ENCODE results near the gene MYOM1.

MYOM1 gene

GRCh38 chr18:3093624-3094337 lies 126.0 kb downstream of the MYOM1 start:
- H3K27me3 ChIP-seq (replicated peaks; ENCODE audit: insufficient read depth, low read length): no peaks in the 10 kb centered on the region
- H3K79me2 ChIP-seq (ENCODE audit: low read length): no peaks in the 10 kb centered on the region
- no peaks in the 10 kb centered on the region for H3F3A ChIP-seq (ENCODE audit: insufficient read depth, low read length)
- H3K36me3 ChIP-seq (replicated peaks; ENCODE audit: insufficient read depth, low read length): no peaks in the 10 kb centered on the region
- H3K4me1 ChIP-seq (ENCODE audit: low read length): no peaks in the 10 kb centered on the region
- no peaks in the 10 kb centered on the region for H3K9me3 ChIP-seq (replicated peaks; ENCODE audit: insufficient read depth, low read length)
- no peak overlapping the region for H3K27ac ChIP-seq (ENCODE audit: low read length)
- TF ChIP-seq CTCF (IDR thresholded peaks at IDR 0.05; ENCODE audit: low read length) (no peak), EZH2 (optimal IDR thresholded peaks at IDR 0.05; ENCODE audit: low read depth, low read length) (no peak), EZH2phosphoT487 (IDR thresholded peaks at IDR 0.05; ENCODE audit: low read length) (no peak)
- H3K4me3 ChIP-seq (ENCODE audit: low read length): no peak overlapping the region
- H4K20me1 ChIP-seq (ENCODE audit: insufficient read depth, low read length): no peaks in the 10 kb centered on the region
- H3K9ac ChIP-seq (ENCODE audit: low read length): no peak overlapping the region
- H3K4me2 ChIP-seq (ENCODE audit: low read depth, low read length): no peak overlapping the region
- H3K9me2 ChIP-seq (replicated peaks; ENCODE audit: insufficient read depth, low read length): no peaks in the 10 kb centered on the region
- DNase-seq: no peak
- H2AFZ ChIP-seq (ENCODE audit: low read length): no peak overlapping the region

GRCh38 chr18:3092727-3093126 lies 127.0 kb downstream of the MYOM1 start:
- H3K9ac ChIP-seq (ENCODE audit: low read length): no peak overlapping the region
- H3K27ac ChIP-seq (ENCODE audit: low read length): no peak overlapping the region
- H2AFZ ChIP-seq (ENCODE audit: low read length): no peak overlapping the region
- DNase-seq: no peak
- no peaks in the 10 kb centered on the region for H3K27me3 ChIP-seq (replicated peaks; ENCODE audit: insufficient read depth, low read length)
- no peak overlapping the region for H3K4me3 ChIP-seq (ENCODE audit: low read length)
- TF ChIP-seq EZH2phosphoT487 (IDR thresholded peaks at IDR 0.05; ENCODE audit: low read length): no peak
- no peak for TF ChIP-seq EZH2 (optimal IDR thresholded peaks at IDR 0.05; ENCODE audit: low read depth, low read length)
- no peak for TF ChIP-seq CTCF (IDR thresholded peaks at IDR 0.05; ENCODE audit: low read length)
- H3F3A ChIP-seq (ENCODE audit: insufficient read depth, low read length): no peaks in the 10 kb centered on the region
- no peaks in the 10 kb centered on the region for H3K9me3 ChIP-seq (replicated peaks; ENCODE audit: insufficient read depth, low read length)
- H3K4me1 ChIP-seq (ENCODE audit: low read length): no peaks in the 10 kb centered on the region
- H3K36me3 ChIP-seq (replicated peaks; ENCODE audit: insufficient read depth, low read length): no peaks in the 10 kb centered on the region
- no peaks in the 10 kb centered on the region for H3K9me2 ChIP-seq (replicated peaks; ENCODE audit: insufficient read depth, low read length)
- H3K79me2 ChIP-seq (ENCODE audit: low read length): no peaks in the 10 kb centered on the region
- H3K4me2 ChIP-seq (ENCODE audit: low read depth, low read length): no peak overlapping the region
- H4K20me1 ChIP-seq (ENCODE audit: insufficient read depth, low read length): no peaks in the 10 kb centered on the region

DNA sequence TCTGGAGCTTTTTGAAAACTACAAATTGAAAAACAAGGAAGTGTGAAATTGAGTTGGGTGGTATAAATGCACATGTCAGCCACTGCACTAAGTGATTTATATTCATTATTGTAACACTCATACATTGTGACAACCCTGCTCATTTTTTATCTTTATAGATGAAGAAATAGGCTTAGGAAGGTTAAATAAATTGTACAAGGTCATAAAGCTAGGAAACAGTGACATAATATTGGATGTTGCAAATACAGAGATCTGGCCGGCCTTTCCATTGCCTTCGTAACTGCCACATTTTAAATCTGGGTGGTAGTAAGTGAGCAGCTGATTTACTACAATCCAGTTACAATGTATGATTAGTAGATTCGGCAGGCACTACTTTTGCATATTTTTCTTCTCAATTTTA lies 130.2 kb downstream of the MYOM1 start:
- no peaks in the 10 kb centered on the region for H3K27me3 ChIP-seq (replicated peaks; ENCODE audit: insufficient read depth, low read length)
- H3K4me3 ChIP-seq (ENCODE audit: low read length): no peak overlapping the region
- no peak overlapping the region for H2AFZ ChIP-seq (ENCODE audit: low read length)
- no peaks in the 10 kb centered on the region for H3K4me1 ChIP-seq (ENCODE audit: low read length)
- no peaks in the 10 kb centered on the region for H3K9me2 ChIP-seq (replicated peaks; ENCODE audit: insufficient read depth, low read length)
- H3K9me3 ChIP-seq (replicated peaks; ENCODE audit: insufficient read depth, low read length): no peaks in the 10 kb centered on the region
- DNase-seq: no peak
- H3K27ac ChIP-seq (ENCODE audit: low read length): no peak overlapping the region
- no peaks in the 10 kb centered on the region for H3K36me3 ChIP-seq (replicated peaks; ENCODE audit: insufficient read depth, low read length)
- H4K20me1 ChIP-seq (ENCODE audit: insufficient read depth, low read length): no peaks in the 10 kb centered on the region
- TF ChIP-seq EZH2 (optimal IDR thresholded peaks at IDR 0.05; ENCODE audit: low read depth, low read length): no peak
- no peak for TF ChIP-seq EZH2phosphoT487 (IDR thresholded peaks at IDR 0.05; ENCODE audit: low read length)
- H3K9ac ChIP-seq (ENCODE audit: low read length): no peak overlapping the region
- no peaks in the 10 kb centered on the region for H3K79me2 ChIP-seq (ENCODE audit: low read length)
- no peaks in the 10 kb centered on the region for H3F3A ChIP-seq (ENCODE audit: insufficient read depth, low read length)
- H3K4me2 ChIP-seq (ENCODE audit: low read depth, low read length): no peak overlapping the region

GRCh38 chr18:3088449-3088848 lies 131.3 kb downstream of the MYOM1 start:
- no peaks in the 10 kb centered on the region for H3K79me2 ChIP-seq (ENCODE audit: low read length)
- no peak overlapping the region for H2AFZ ChIP-seq (ENCODE audit: low read length)
- no peaks in the 10 kb centered on the region for H3K36me3 ChIP-seq (replicated peaks; ENCODE audit: insufficient read depth, low read length)
- no peaks in the 10 kb centered on the region for H3K9me3 ChIP-seq (replicated peaks; ENCODE audit: insufficient read depth, low read length)
- no peak overlapping the region for H3K4me3 ChIP-seq (ENCODE audit: low read length)
- H3K9ac ChIP-seq (ENCODE audit: low read length): no peak overlapping the region
- no peak overlapping the region for H3K4me2 ChIP-seq (ENCODE audit: low read depth, low read length)
- H3K27ac ChIP-seq (ENCODE audit: low read length): no peak overlapping the region
- TF ChIP-seq EZH2phosphoT487 (IDR thresholded peaks at IDR 0.05; ENCODE audit: low read length) (no peak), EZH2 (optimal IDR thresholded peaks at IDR 0.05; ENCODE audit: low read depth, low read length) (no peak), CTCF (IDR thresholded peaks at IDR 0.05; ENCODE audit: low read length) (no peak)
- no peaks in the 10 kb centered on the region for H3K27me3 ChIP-seq (replicated peaks; ENCODE audit: insufficient read depth, low read length)
- no peaks in the 10 kb centered on the region for H3K9me2 ChIP-seq (replicated peaks; ENCODE audit: insufficient read depth, low read length)
- no peaks in the 10 kb centered on the region for H3K4me1 ChIP-seq (ENCODE audit: low read length)
- no peaks in the 10 kb centered on the region for H4K20me1 ChIP-seq (ENCODE audit: insufficient read depth, low read length)
- H3F3A ChIP-seq (ENCODE audit: insufficient read depth, low read length): no peaks in the 10 kb centered on the region
- DNase-seq: no peak

Measured in MM.1S (cell line).